HepG2 (cell line): ENCODE data around the gene NUBP2. TPM values are rescaled to one million over a fixed set of nuclear protein-coding genes. Genes with fewer than 3 reads are reported as not detected.

Experiments
- AGO1 ChIP-seq: fragments of 200-400 bp; formaldehyde crosslinking; IDR thresholded peaks from 2 replicates; pipeline ENCODE4 v1.6.1; 2017; ENCODE audit warnings: mild to moderate bottlenecking, low read depth, low read length, moderate library complexity; ENCODE audit not compliant: poor library complexity, severe bottlenecking
- CREB3 ChIP-seq: sonication (generic); formaldehyde crosslinking; IDR thresholded peaks from 2 replicates; pipeline ENCODE4 v1.5.0; 2020; ENCODE audit warnings: missing genetic modification reagents
- FOXP4 ChIP-seq: sonication (generic); formaldehyde crosslinking; IDR thresholded peaks from 2 replicates; pipeline ENCODE4 v1.4.0; 2020; ENCODE audit warnings: missing genetic modification reagents
- HBP1 ChIP-seq: IDR thresholded peaks from 2 replicates; pipeline ENCODE4 v1.6.1; 2016; ENCODE audit warnings: low read depth, control low read depth
- HMGXB3 ChIP-seq: sonication (generic); formaldehyde crosslinking; IDR thresholded peaks from 2 replicates; pipeline ENCODE4 v1.4.0; 2020; ENCODE audit warnings: missing genetic modification reagents, borderline replicate concordance
- MAFF ChIP-seq: IDR thresholded peaks from 2 replicates; pipeline ENCODE4 v1.6.1; 2011; ENCODE audit warnings: low read depth, low read length, improper control_type of control experiment
- MXI1 ChIP-seq: IDR thresholded peaks from 3 replicates; pipeline ENCODE4 v1.6.1; 2012; ENCODE audit warnings: low read depth, low read length, inconsistent platforms, borderline replicate concordance
- POLR2A ChIP-seq, 2 experiments: IDR thresholded peaks; 2 replicates each; pipeline ENCODE4 v1.6.1; 2011; ENCODE audit warnings: low read depth in 2 of 2, low read length in 2 of 2, mild to moderate bottlenecking in 1 of 2, moderate library complexity in 1 of 2; ENCODE audit not compliant: insufficient read depth in 1 of 2
- RBFOX2 ChIP-seq: fragments of 200-400 bp; formaldehyde crosslinking; IDR thresholded peaks from 2 replicates; pipeline ENCODE4 v1.6.1; 2017; ENCODE audit warnings: low read depth, mild to moderate bottlenecking, low read length
- RBM22 ChIP-seq: fragments of 200-400 bp; formaldehyde crosslinking; optimal IDR thresholded peaks from 2 replicates; pipeline ENCODE3; 2017; ENCODE audit warnings: mild to moderate bottlenecking, low read length, moderate library complexity
- SSRP1 ChIP-seq: IDR thresholded peaks from 2 replicates; pipeline ENCODE4 v1.6.1; 2016; ENCODE audit warnings: control low read depth
- TAF15 ChIP-seq: fragments of 200-400 bp; formaldehyde crosslinking; IDR thresholded peaks from one replicate; pipeline ENCODE4 v1.6.1; 2018; ENCODE audit warnings: mild to moderate bottlenecking, low read depth, low read length; ENCODE audit not compliant: poor library complexity, severe bottlenecking
- TCF12 ChIP-seq, 2 experiments: fragments of 450-650 bp in 1 of 2; sonication (generic) in 1 of 2; formaldehyde crosslinking in 1 of 2; IDR thresholded peaks; 2 replicates each; pipeline versions ENCODE4 v1.6.1 to v1.8.0; 2017 to 2022; ENCODE audit warnings: antibody characterized with exemption in 1 of 2, mild to moderate bottlenecking in 1 of 2, missing genetic modification reagents in 1 of 2, moderate library complexity in 1 of 2
- ZNF414 ChIP-seq: sonication (generic); formaldehyde crosslinking; IDR thresholded peaks from 2 replicates; pipeline ENCODE4 v1.5.0; 2020; ENCODE audit warnings: missing genetic modification reagents
- ZNF883 ChIP-seq: sonication (generic); formaldehyde crosslinking; IDR thresholded peaks from 2 replicates; pipeline ENCODE4 v1.5.1; 2020; ENCODE audit warnings: mild to moderate bottlenecking, missing genetic modification reagents; ENCODE audit errors: not compliant biosample characterization
- ZUFSP ChIP-seq: sonication (generic); formaldehyde crosslinking; IDR thresholded peaks from 2 replicates; pipeline ENCODE4 v1.9.0; 2021; ENCODE audit warnings: missing genetic modification reagents, mild to moderate bottlenecking, borderline replicate concordance
- polyA plus RNA-seq, 8 experiments: library from polyadenylated mRNA; depleted of rRNA in 3 of 8; stranded (reverse) in 7 of 8; unstranded in 1 of 8; fragments of >200 nt; fragmentation: Illumina TruSeq in 4 of 8; extraction: Trizol in 4 of 8; gene quantifications; 2 replicates each; pipeline versions ENCODE4 v1.2.1 to v1.2.3, GENCODE V29; 2011 to 2016; ENCODE audit warnings: low read depth in 4 of 8, missing spikeins in 1 of 8, mixed read lengths in 1 of 8; ENCODE audit not compliant: insufficient read depth in 1 of 8
- total RNA-seq, 5 experiments: library from RNA; depleted of rRNA; stranded (reverse); fragments of >200 nt; fragmentation: Illumina TruSeq; extraction: Trizol; gene quantifications; 2 replicates each; pipeline ENCODE4 v1.2.3, GENCODE V29; 2016; ENCODE audit warnings: low read depth in 1 of 5

The NUBP2 gene
- total and polyA plus RNA-seq, 2 of the 13 experiments (the other 11 are each of a cell fraction or from before 2014, with no cell fraction given), result 25.7 to 61.5 TPM

- TF ChIP-seq CREB3 (CRISPR knock-in tag) (no peak), ZNF414 (no peak), POLR2A (IDR thresholded peaks at IDR 0.05; ENCODE audit: insufficient read depth in 1 of 2, low read depth in 2 of 2, low read length in 2 of 2) (peak; percentile 21 to 35; a peak in 3 of 4 replicates), RBM22 (peak; percentile 2), FOXP4 (CRISPR knock-in tag) (no peak), AGO1 (peak; percentile 90), MAFF (no peak), ZNF883 (CRISPR knock-in tag) (no peak), RBFOX2 (0 out of 2 replicates have a peak, but pooled peaks have one; percentile 15), HBP1 (CRISPR knock-in tag) (no peak), HMGXB3 (CRISPR knock-in tag) (no peak), MXI1 (no peak), SSRP1 (no peak), ZUFSP (CRISPR knock-in tag) (no peak), TCF12 (IDR thresholded peaks at IDR 0.05) (no peak), TCF12 (CRISPR knock-in tag; IDR thresholded peaks at IDR 0.05) (no peak), TAF15 (peak; percentile 35)
Observed at GRCh38 chr16:1778200-1779179, 4.3 kb upstream of the NUBP2 start (continued).
